ENCODE data around the gene SPAG6.

Gene SPAG6

GRCh38 chr10:22414146-22414545 lies 68.8 kb downstream of the SPAG6 start:
- Histone ChIP-seq H3K9me3 (ENCODE audit: control insufficient read depth in 2 of 2, low read length in 2 of 2) (no peaks in the 10 kb centered on the region), H3K27me3 (ENCODE audit: control insufficient read depth in 1 of 2, insufficient read depth in 2 of 2, low read length in 2 of 2) (no peaks in the 10 kb centered on the region), H3K4me1 (ENCODE audit: control insufficient read depth, insufficient read depth, low read length) (no peaks in the 10 kb centered on the region), H3K27ac (ENCODE audit: low read length) (no peak overlapping the region), H3K36me3 (ENCODE audit: control insufficient read depth in 2 of 2, insufficient read depth in 2 of 2, low read length in 2 of 2) (no peaks in the 10 kb centered on the region), H3K9ac (ENCODE audit: low read length in 2 of 2) (no peak overlapping the region), H3K4me3 (ENCODE audit: low read length in 2 of 2) (no peak overlapping the region)

DNA sequence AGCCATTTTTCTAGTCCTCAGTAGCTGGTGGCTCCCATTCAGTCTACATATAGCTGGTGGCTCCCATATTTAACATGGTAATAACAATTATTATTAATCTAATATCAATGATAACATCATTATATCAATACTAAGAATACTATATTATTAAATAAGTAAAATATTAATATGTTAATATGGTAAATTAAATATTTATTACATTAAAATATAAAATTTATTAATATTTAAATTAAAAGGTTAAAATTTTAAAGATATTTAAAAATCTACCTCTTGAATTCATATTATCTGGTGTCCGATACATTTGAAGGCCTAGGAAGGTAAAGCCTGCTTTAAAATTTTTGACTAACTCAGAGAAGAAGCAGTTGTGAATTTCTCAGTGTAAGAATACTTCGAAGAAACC lies 69.8 kb downstream of the SPAG6 start:
- Histone ChIP-seq H3K9ac (ENCODE audit: low read length in 2 of 2) (no peak overlapping the region), H3K9me3 (ENCODE audit: control insufficient read depth in 2 of 2, low read length in 2 of 2) (no peaks in the 10 kb centered on the region), H3K27ac (ENCODE audit: low read length) (no peak overlapping the region), H3K4me1 (ENCODE audit: control insufficient read depth, insufficient read depth, low read length) (no peaks in the 10 kb centered on the region), H3K36me3 (ENCODE audit: control insufficient read depth in 2 of 2, insufficient read depth in 2 of 2, low read length in 2 of 2) (no peaks in the 10 kb centered on the region), H3K27me3 (ENCODE audit: control insufficient read depth in 1 of 2, insufficient read depth in 2 of 2, low read length in 2 of 2) (no peaks in the 10 kb centered on the region), H3K4me3 (ENCODE audit: low read length in 2 of 2) (no peak overlapping the region)

- Histone ChIP-seq H3K36me3 (ENCODE audit: control insufficient read depth in 2 of 2, insufficient read depth in 2 of 2, low read length in 2 of 2) (no peaks in the 10 kb centered on the region), H3K27me3 (ENCODE audit: control insufficient read depth in 1 of 2, insufficient read depth in 2 of 2, low read length in 2 of 2) (no peaks in the 10 kb centered on the region), H3K4me3 (ENCODE audit: low read length in 2 of 2) (no peak overlapping the region), H3K4me1 (ENCODE audit: control insufficient read depth, insufficient read depth, low read length) (no peaks in the 10 kb centered on the region), H3K9me3 (ENCODE audit: control insufficient read depth in 2 of 2, low read length in 2 of 2) (no peaks in the 10 kb centered on the region), H3K27ac (ENCODE audit: low read length) (no peak overlapping the region), H3K9ac (ENCODE audit: low read length in 2 of 2) (no peak overlapping the region)
Observed at GRCh38 chr10:22417736-22418268, 72.5 kb downstream of the SPAG6 start.

- no peak overlapping the region for H3K4me3 ChIP-seq (ENCODE audit: low read length in 2 of 2)
- H3K36me3 ChIP-seq (ENCODE audit: control insufficient read depth in 2 of 2, insufficient read depth in 2 of 2, low read length in 2 of 2) = no peaks in the 10 kb centered on the region
- no peaks in the 10 kb centered on the region for H3K9me3 ChIP-seq (ENCODE audit: control insufficient read depth in 2 of 2, low read length in 2 of 2)
- H3K27ac ChIP-seq (ENCODE audit: low read length) = no peak overlapping the region
- no peak overlapping the region for H3K9ac ChIP-seq (ENCODE audit: low read length in 2 of 2)
- H3K4me1 ChIP-seq (ENCODE audit: control insufficient read depth, insufficient read depth, low read length) = no peaks in the 10 kb centered on the region
- no peaks in the 10 kb centered on the region for H3K27me3 ChIP-seq (ENCODE audit: control insufficient read depth in 1 of 2, insufficient read depth in 2 of 2, low read length in 2 of 2)
Observed at GRCh38 chr10:22420787-22421517, 75.7 kb downstream of the SPAG6 start.

- Histone ChIP-seq H3K36me3 (ENCODE audit: control insufficient read depth in 2 of 2, insufficient read depth in 2 of 2, low read length in 2 of 2) (no peaks in the 10 kb centered on the region), H3K27ac (ENCODE audit: low read length) (no peak overlapping the region)
Observed at GRCh38 chr10:22426653-22427052, 81.4 kb downstream of the SPAG6 start.

DNA sequence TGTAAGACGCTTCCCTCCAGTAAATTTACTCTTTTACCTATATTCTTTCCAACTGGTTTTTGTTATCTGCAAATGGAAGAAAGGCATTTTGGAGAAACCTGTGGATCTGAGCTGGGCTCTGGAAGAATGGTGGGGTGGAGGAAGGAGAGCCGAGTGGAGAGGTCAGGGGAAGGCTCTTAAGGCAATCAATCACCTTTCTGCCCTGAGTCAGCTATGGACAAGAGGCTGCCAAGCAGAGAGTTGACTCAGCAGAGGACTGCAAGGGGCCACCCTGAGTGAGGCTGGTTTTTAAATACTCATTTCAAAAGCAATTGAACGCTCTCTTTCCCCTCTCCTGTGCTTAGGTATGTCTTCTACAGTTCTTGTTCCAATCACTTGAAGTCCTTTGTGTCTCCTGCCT lies 81.8 kb downstream of the SPAG6 start:
- Histone ChIP-seq H3K4me3 (ENCODE audit: low read length in 2 of 2) (no peak overlapping the region), H3K27me3 (ENCODE audit: control insufficient read depth in 1 of 2, insufficient read depth in 2 of 2, low read length in 2 of 2) (no peaks in the 10 kb centered on the region), H3K27ac (ENCODE audit: low read length) (no peak overlapping the region), H3K36me3 (ENCODE audit: control insufficient read depth in 2 of 2, insufficient read depth in 2 of 2, low read length in 2 of 2) (no peaks in the 10 kb centered on the region), H3K9me3 (ENCODE audit: control insufficient read depth in 2 of 2, low read length in 2 of 2) (no peaks in the 10 kb centered on the region), H3K9ac (ENCODE audit: low read length in 2 of 2) (no peak overlapping the region), H3K4me1 (ENCODE audit: control insufficient read depth, insufficient read depth, low read length) (no peaks in the 10 kb centered on the region)

More at GRCh38 chr10:22426653-22427052, 81.4 kb downstream of the SPAG6 start:
- no peaks in the 10 kb centered on the region for H3K4me1 ChIP-seq (ENCODE audit: control insufficient read depth, insufficient read depth, low read length)
- no peak overlapping the region for H3K9ac ChIP-seq (ENCODE audit: low read length in 2 of 2)
- no peaks in the 10 kb centered on the region for H3K27me3 ChIP-seq (ENCODE audit: control insufficient read depth in 1 of 2, insufficient read depth in 2 of 2, low read length in 2 of 2)
- no peaks in the 10 kb centered on the region for H3K9me3 ChIP-seq (ENCODE audit: control insufficient read depth in 2 of 2, low read length in 2 of 2)
- H3K4me3 ChIP-seq (ENCODE audit: low read length in 2 of 2) = no peak overlapping the region

DNA sequence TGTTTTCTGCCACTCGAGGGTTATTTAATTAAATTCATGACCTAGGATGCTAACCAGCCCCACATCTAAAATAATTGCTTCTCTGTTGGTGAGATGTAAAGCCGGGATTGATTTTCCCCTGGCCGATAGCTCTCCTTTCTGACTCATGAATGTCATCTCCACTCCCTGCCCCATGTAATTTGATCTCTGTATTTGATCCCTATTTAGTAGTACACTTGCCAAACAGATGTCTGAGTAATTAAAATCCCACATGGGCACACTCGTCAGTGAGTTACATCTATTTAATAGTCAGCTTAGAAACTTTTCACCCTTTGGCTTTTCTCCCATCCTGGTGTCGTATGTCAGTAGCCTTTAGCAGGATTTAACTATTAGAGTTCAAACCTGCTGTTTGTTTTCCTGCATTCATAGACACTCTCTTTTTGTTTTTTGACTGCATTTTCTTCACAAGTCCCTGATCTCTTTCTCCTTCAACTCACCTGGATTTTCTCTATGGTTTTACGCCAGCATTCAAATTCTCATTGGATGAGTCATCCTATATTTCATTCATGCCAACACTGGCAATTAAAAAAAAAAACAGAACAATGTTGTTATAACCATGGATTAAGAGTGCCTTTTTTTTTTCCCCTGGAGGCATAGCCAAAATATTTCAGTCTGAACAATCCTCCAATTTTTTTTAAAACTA lies 82.7 kb downstream of the SPAG6 start:
- Histone ChIP-seq H3K27me3 (ENCODE audit: control insufficient read depth in 1 of 2, insufficient read depth in 2 of 2, low read length in 2 of 2) (no peaks in the 10 kb centered on the region), H3K4me3 (ENCODE audit: low read length in 2 of 2) (no peak overlapping the region), H3K9me3 (ENCODE audit: control insufficient read depth in 2 of 2, low read length in 2 of 2) (no peaks in the 10 kb centered on the region), H3K27ac (ENCODE audit: low read length) (no peak overlapping the region), H3K4me1 (ENCODE audit: control insufficient read depth, insufficient read depth, low read length) (no peaks in the 10 kb centered on the region), H3K36me3 (ENCODE audit: control insufficient read depth in 2 of 2, insufficient read depth in 2 of 2, low read length in 2 of 2) (no peaks in the 10 kb centered on the region), H3K9ac (ENCODE audit: low read length in 2 of 2) (no peak overlapping the region)

- Histone ChIP-seq H3K36me3 (ENCODE audit: control insufficient read depth in 2 of 2, insufficient read depth in 2 of 2, low read length in 2 of 2) (no peaks in the 10 kb centered on the region), H3K4me3 (ENCODE audit: low read length in 2 of 2) (no peak overlapping the region), H3K27ac (ENCODE audit: low read length) (no peak overlapping the region), H3K27me3 (ENCODE audit: control insufficient read depth in 1 of 2, insufficient read depth in 2 of 2, low read length in 2 of 2) (no peaks in the 10 kb centered on the region), H3K4me1 (ENCODE audit: control insufficient read depth, insufficient read depth, low read length) (no peaks in the 10 kb centered on the region), H3K9me3 (ENCODE audit: control insufficient read depth in 2 of 2, low read length in 2 of 2) (no peaks in the 10 kb centered on the region), H3K9ac (ENCODE audit: low read length in 2 of 2) (no peak overlapping the region)
Observed at GRCh38 chr10:22429146-22429545, 83.8 kb downstream of the SPAG6 start.

DNA sequence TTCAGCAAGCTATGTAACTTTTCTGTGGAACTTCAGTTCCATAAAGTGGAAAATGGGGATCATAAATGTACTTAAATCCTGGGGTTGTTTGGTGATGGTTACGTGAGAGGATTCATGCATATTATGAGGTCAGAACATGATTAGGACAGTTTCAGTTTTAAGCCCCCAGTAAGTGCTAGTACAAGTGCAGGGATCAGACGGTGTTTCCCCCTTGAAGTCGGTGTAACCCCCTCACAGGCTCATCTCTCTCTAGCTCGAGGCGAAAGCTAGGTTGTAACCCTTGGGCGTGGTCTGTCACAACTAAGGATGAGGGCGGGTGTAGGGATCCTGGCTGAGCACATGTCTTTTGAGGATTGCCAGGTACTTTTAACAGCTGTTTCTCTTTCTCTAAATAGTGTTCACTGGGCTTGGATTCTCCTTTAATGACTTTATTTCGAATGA lies 84.7 kb downstream of the SPAG6 start:
- Histone ChIP-seq H3K4me3 (ENCODE audit: low read length in 2 of 2) (no peak overlapping the region), H3K27ac (ENCODE audit: low read length) (no peak overlapping the region), H3K36me3 (ENCODE audit: control insufficient read depth in 2 of 2, insufficient read depth in 2 of 2, low read length in 2 of 2) (no peaks in the 10 kb centered on the region), H3K9ac (ENCODE audit: low read length in 2 of 2) (no peak overlapping the region), H3K27me3 (ENCODE audit: control insufficient read depth in 1 of 2, insufficient read depth in 2 of 2, low read length in 2 of 2) (no peaks in the 10 kb centered on the region), H3K9me3 (ENCODE audit: control insufficient read depth in 2 of 2, low read length in 2 of 2) (no peaks in the 10 kb centered on the region), H3K4me1 (ENCODE audit: control insufficient read depth, insufficient read depth, low read length) (no peaks in the 10 kb centered on the region)

- Histone ChIP-seq H3K36me3 (ENCODE audit: control insufficient read depth in 2 of 2, insufficient read depth in 2 of 2, low read length in 2 of 2) (no peaks in the 10 kb centered on the region), H3K4me3 (ENCODE audit: low read length in 2 of 2) (no peak overlapping the region), H3K9ac (ENCODE audit: low read length in 2 of 2) (no peak overlapping the region), H3K4me1 (ENCODE audit: control insufficient read depth, insufficient read depth, low read length) (peaks cover 19% of the 10 kb centered on the region), H3K9me3 (ENCODE audit: control insufficient read depth in 2 of 2, low read length in 2 of 2) (no peaks in the 10 kb centered on the region), H3K27ac (ENCODE audit: low read length) (no peak overlapping the region), H3K27me3 (ENCODE audit: control insufficient read depth in 1 of 2, insufficient read depth in 2 of 2, low read length in 2 of 2) (no peaks in the 10 kb centered on the region)
Observed at GRCh38 chr10:22433875-22434274, 88.6 kb downstream of the SPAG6 start.

DNA sequence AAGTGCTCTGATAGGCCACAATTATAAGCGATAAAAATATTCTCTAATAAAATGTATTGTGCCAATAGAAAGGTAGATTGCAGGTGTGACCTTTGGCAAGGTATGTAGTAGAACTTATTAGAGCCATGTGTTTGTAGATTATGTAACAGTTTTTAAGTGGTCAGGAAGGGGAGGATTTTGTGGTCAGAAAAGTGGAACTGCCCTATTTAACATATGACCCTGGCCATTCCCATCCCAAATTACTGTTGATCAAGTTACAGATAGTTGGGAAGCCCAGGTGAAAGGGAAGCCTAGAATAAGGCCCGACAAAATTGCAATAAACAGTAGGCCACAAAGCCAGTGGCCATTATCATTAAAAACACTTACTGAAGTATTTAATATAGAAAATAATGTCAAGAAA lies 89.2 kb downstream of the SPAG6 start:
- Histone ChIP-seq H3K9me3 (ENCODE audit: control insufficient read depth in 2 of 2, low read length in 2 of 2) (no peaks in the 10 kb centered on the region), H3K36me3 (ENCODE audit: control insufficient read depth in 2 of 2, insufficient read depth in 2 of 2, low read length in 2 of 2) (no peaks in the 10 kb centered on the region), H3K4me1 (ENCODE audit: control insufficient read depth, insufficient read depth, low read length) (peaks cover 20% of the 10 kb centered on the region), H3K9ac (ENCODE audit: low read length in 2 of 2) (no peak overlapping the region), H3K27me3 (ENCODE audit: control insufficient read depth in 1 of 2, insufficient read depth in 2 of 2, low read length in 2 of 2) (no peaks in the 10 kb centered on the region), H3K4me3 (ENCODE audit: low read length in 2 of 2) (no peak overlapping the region), H3K27ac (ENCODE audit: low read length) (no peak overlapping the region)
